BE2C (cell line): ENCODE results near the gene SHB.

Experiments
- DNase-seq: peaks from one replicate; pipeline ENCODE4 v3.0.0-alpha.2; 2020
- H3K27me3 ChIP-seq: fragments of 250-450 bp; sonication (Bioruptor Pico); 2 replicates; pipeline ENCODE4 v1.5.1; 2020; ENCODE audit warnings: mild to moderate bottlenecking
- H3K36me3 ChIP-seq: fragments of 250-450 bp; sonication (Bioruptor Pico); 2 replicates; pipeline ENCODE4 v1.5.1; 2020; ENCODE audit warnings: mild to moderate bottlenecking
- H3K4me1 ChIP-seq: fragments of 250-450 bp; sonication (Bioruptor Pico); 2 replicates; pipeline ENCODE4 v1.5.1; 2020
- H3K4me3 ChIP-seq: 2 replicates; pipeline ENCODE4 v1.5.1; 2011; ENCODE audit warnings: low read depth, low read length
- H3K9me3 ChIP-seq: fragments of 250-450 bp; sonication (Bioruptor Pico); 2 replicates; pipeline ENCODE4 v1.5.1; 2020
- TF ChIP-seq, protein P1 (sequence below): IDR thresholded peaks from 2 replicates; pipeline ENCODE4 v1.5.1; 2012; ENCODE audit warnings: mild to moderate bottlenecking, low read depth, low read length

Gene SHB

DNA sequence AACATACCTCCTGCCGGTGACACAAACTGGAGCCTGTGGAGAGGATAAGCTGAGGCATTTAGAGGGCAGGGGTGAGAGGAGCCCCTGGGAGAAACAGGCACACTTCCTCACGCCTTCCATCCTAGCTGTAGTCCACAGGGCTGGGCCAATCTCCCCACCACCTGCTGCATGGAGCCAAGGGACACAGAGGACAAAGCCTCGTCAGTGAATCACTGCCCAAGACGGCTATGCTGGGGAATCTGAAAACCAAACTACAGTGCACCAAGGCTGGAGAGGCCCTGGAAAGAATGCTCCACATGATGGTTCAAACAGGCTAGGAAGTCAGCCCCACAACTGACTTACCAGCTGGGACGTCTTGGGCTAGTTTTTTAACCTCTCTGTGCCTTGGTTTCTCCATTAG is 57.0 kb downstream of the SHB start:
- H3K36me3 ChIP-seq = peaks cover 9% of the 10 kb centered on the region; the same call in 1 of the 2 replicates

DNA sequence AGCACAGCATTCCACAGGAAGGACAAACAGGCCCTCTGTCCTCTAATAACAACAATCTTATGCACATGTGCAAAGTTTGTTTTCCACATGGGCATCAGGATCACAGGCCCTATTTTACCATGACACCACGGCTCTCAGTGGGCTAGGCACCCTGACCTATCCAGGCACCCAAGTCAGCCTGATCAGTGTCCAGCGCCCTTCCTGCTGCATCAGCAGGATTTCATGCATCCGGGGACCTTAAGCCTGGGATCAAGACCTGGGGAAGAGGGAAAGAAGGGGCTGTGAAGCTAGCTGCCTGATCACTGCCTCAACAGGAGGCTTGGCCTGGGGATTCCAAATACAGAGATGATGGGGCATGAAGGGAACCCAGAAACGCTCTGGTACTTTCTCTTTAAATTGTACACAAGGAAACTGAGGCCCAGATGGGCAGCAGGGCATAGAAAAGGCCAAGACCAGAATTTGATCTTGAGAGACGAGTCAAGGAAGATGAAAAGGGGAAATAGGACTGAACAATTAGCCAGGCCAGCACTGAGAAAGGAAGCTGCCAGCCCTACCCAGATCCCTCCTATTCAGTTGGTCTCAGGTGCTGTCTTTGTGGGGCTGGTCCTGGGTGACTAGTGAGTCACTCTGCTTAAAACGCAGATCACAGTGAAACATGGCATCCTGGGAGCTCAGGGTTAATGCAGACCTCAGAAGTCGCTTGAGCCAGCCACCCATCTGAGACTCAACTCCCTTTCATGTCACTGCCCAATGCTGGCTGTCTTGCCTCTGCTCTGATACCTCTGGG is 57.9 kb downstream of the SHB start:
- H3K36me3 ChIP-seq = peaks cover 9% of the 10 kb centered on the region; the same call in 1 of the 2 replicates
- no peaks in the 10 kb centered on the region for H3K9me3 ChIP-seq
- H3K27me3 ChIP-seq = no peaks in the 10 kb centered on the region
- DNase-seq = no peak
- H3K4me3 ChIP-seq = no peak overlapping the region
- peaks cover 8% of the 10 kb centered on the region for H3K4me1 ChIP-seq
- TF ChIP-seq, protein P1, sequence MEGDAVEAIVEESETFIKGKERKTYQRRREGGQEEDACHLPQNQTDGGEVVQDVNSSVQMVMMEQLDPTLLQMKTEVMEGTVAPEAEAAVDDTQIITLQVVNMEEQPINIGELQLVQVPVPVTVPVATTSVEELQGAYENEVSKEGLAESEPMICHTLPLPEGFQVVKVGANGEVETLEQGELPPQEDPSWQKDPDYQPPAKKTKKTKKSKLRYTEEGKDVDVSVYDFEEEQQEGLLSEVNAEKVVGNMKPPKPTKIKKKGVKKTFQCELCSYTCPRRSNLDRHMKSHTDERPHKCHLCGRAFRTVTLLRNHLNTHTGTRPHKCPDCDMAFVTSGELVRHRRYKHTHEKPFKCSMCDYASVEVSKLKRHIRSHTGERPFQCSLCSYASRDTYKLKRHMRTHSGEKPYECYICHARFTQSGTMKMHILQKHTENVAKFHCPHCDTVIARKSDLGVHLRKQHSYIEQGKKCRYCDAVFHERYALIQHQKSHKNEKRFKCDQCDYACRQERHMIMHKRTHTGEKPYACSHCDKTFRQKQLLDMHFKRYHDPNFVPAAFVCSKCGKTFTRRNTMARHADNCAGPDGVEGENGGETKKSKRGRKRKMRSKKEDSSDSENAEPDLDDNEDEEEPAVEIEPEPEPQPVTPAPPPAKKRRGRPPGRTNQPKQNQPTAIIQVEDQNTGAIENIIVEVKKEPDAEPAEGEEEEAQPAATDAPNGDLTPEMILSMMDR = no peak

More for the DNA sequence above, 57.0 kb downstream of the SHB start:
- Histone ChIP-seq H3K4me3 (no peak overlapping the region), H3K4me1 (peaks cover 8% of the 10 kb centered on the region), H3K27me3 (no peaks in the 10 kb centered on the region), H3K9me3 (no peaks in the 10 kb centered on the region)
- TF ChIP-seq, protein P1 = no peak
- no peak for DNase-seq

DNA sequence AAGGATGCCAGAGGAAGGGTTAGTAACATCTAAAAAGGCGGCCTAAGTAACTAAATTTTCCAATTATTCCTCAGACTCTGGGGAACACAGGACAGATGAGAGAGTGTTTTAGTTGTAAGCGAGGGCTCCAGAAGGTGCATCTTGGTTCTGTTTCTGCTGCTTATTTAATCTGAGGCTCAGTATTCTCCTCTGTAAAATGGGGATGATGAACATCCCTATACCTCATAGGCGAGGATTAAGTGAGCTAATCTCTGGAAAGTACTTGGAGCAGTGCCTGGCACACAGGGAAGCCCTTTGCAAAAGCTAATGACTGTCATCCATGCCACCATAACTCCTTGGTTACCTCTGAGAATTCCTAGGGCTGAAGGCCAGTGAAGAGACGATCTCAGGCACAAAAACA is 59.0 kb downstream of the SHB start:
- no peak overlapping the region for H3K4me3 ChIP-seq
- H3K27me3 ChIP-seq = no peaks in the 10 kb centered on the region
- no peaks in the 10 kb centered on the region for H3K9me3 ChIP-seq
- no peak for DNase-seq
- TF ChIP-seq, protein P1 = no peak
- H3K36me3 ChIP-seq = peaks cover 9% of the 10 kb centered on the region; the same call in 1 of the 2 replicates
- H3K4me1 ChIP-seq = peaks cover 8% of the 10 kb centered on the region

DNA sequence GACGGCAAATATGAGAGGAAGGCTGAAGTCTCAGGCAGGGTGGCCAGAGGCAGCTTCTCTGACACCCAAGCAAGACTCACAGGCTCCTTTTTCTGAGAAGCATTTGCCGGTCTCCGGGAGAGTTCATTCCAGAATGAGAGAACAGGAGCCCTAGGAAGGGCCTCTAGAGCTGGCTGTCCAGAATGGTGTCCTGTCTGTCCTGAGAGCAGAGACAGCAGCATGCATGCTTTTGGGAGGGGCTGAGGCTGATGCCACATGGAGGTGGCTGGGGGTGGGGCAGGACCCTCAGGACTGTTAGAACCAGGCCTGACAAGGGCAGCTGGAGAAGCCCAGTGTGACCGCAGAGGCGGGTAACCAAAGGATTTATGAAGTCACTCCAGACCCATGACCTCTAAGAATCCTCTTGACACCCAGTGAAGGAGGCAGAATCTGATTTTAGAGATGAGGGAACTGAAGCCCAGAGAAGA is 60.0 kb downstream of the SHB start:
- Histone ChIP-seq H3K4me3 (no peak overlapping the region), H3K27me3 (no peaks in the 10 kb centered on the region), H3K4me1 (peaks cover 8% of the 10 kb centered on the region), H3K36me3 (no peaks in the 10 kb centered on the region), H3K9me3 (no peaks in the 10 kb centered on the region)
- TF ChIP-seq, protein P1 = no peak
- DNase-seq = no peak

DNA sequence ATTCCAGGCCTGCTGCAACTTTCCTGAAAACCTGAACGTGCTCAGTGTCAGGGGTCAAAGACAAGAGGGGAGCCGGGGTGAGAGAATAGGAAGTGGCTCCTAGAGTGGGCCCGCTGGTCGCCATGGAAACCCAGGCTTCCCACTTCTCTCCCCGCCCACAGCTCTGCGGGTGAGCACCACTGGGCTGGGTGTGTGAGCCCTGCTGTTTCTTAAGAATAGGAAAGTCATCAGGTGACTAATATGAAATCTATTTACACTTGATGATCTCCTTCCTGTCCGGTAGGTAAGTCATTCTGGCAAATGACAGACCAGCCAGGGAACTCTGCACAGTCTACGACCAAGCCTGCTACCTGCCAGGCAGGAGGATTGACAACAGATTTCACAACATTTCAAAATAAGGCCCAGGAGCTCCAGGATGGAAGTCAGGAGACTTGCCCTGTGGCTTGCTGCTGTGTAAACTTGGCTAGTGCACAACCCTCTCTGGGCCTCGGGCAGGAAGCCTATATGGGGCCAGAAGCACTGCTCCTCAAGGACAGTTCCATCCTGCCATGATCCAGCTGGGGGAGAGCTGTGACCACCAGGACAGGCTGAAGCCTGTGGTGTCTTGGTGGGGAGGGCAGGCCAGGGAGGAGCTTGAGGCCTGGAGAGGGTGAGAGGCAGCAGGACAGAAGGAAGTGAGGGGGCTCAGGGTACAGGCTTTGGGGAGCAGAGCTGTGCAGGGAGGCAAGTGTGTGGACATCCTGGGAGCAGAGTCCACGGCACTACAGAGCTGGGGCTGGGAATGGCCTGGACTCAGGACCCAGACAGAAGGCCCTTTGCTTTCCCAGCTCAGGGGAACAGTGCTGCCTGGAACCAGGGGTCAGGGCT is 60.6 kb downstream of the SHB start:
- H3K4me1 ChIP-seq = peaks cover 8% of the 10 kb centered on the region
- H3K4me3 ChIP-seq = no peak overlapping the region
- no peaks in the 10 kb centered on the region for H3K9me3 ChIP-seq
- TF ChIP-seq, protein P1 = no peak
- no peaks in the 10 kb centered on the region for H3K27me3 ChIP-seq
- no peaks in the 10 kb centered on the region for H3K36me3 ChIP-seq
- DNase-seq = no peak
